CD4-positive, alpha-beta T cell treated with Interferon alpha-2 for 1 hour (primary cell): ENCODE data around the gene PWP2.

ENCODE experiments used
- DNase-seq, 2 donors: peaks; one replicate each; pipeline ENCODE4 v3.0.0-alpha.2; 2020 to 2022

Gene PWP2

DNA sequence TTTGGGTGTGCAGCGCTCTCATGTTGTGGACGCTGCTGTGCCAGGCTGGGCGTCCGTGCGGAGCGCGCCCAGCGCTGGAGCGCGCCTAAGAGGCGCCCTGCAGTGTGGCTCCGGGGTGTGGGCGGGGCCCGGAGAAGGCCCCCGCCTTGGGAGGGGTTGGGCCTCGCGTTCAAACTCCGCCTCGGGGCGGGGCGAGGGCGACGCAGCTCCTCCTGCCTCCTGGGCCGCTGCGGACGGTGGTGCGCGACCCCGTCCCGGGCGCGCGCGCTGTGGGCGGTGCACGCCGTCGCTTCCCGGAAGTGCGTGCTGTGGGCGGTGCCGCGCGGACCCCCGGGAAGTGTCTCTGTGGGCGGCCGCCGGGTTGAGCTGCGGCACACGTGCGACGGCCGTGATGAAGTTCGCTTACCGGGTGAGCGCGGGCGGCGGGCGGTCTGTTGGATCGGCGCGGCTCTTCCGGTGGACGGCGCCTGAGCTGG is at the start of gene PWP2:
Gene PWP2 (plus strand): TSS at position 374 of the 476 bp plus-strand sequence. CDS start 18 bp downstream, at position 392.
- peak; percentile 54 to 74 for DNase-seq

DNA sequence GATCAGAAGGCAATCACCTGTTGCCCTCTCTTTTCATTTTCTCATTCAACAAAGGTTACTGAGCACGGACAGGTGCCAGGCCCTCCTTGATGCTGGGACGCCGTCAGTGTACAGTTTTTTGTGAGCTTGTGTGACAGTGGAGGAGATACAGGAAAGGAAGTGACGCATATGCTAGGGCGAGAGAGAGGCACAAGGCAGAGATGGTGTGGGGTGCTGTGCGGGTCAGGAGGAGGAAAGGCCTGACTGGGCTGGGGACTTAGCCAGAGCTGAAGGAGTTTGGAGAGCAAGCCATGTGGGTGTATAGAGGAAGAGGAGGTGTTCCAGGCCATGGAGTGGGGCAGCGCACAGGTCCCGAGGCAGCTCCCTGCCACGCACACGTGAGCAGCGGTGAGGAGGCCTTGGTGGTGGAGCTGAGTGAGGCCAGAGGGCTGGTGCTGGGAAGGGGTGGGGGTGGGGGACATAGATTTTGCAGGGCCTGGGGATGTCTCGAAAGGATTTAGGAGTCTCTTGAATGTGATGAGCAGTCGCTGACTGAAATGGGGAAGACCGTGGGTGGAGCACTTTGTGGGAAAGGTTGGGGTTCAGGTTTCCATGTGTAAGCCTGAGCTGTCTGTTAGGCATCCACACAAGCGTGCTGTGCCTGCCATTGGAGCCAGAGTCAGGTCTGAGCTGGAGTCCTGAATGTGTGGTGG is 49.1 kb upstream of the PWP2 start:
- peak in 1 of 2 donors; percentile 54 for DNase-seq

DNA sequence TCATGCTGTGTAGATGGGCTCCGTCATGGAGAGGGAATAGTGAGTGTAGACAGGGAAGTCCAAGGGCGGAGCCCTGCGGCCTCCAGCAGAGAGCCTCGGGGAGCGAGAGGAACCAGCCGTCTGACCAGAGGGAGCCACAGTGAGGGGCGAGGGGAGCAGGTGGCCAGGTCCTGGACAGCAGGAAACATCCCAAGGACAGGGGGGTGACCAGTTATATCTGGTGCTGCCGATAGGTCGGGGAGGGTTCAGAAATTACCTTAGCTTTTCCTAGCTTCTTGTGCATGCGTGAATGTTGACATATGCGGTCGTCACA is 48.6 kb upstream of the PWP2 start:
- DNase-seq, result no peak

DNA sequence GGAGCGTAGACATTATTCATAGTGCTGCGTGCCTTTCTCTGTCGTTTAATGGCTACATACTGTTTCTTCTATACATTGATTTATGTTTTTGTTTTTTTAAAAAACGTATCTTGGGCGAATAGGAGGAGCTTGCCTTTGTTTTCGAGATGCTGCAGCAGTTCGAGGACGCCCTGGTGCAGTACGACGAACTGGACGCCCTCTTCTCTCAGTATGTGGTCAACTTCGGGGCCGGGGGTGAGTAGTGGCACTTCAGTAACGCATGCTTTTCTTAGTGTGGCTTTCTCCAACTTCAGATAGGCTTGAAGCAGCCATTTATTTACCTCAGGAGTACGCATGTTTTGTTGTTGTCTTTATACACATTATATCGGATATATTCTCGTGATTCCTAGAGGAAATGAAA is 48.2 kb upstream of the PWP2 start:
- DNase-seq, result no peak

DNA sequence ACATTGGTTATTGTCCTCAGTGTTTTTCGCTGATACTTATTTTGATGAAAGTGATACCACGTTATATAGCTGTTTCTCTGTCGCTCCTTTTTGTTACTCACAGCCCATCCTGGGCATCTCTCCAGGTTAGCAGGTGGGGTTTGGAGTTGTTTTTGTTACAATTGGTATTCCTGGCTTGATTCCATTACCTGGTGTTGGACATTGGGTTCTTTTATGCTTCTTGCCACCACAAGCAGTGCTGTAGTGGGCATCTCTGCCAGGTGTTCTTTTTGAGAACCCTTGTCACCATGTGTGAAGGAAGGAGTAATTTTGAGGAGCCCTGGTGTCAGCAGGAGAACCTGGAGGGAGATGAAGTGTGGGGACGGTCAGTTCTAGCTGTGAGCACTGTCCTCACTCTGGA is 47.5 kb upstream of the PWP2 start:
- DNase-seq, result no peak

DNA sequence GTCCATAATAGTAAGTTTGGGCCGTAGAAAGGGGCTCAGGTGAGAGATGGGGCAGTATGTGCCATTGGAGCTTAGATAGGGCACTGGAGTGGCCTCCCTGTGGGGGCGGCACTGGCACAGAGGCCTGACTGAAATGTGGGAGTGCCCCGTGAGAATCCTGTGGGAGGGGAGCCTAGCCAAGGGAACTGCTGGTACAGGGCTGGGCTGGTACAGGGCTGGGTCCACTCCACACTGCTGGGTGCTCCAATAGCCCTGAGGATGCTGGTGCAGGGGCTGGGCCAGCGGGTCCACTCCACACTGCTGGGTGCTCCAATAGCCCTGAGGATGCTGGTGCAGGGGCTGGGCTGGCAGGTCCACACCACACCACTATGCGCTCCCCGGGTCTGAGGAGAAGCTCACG is 44.8 kb upstream of the PWP2 start:
- no peak for DNase-seq

DNA sequence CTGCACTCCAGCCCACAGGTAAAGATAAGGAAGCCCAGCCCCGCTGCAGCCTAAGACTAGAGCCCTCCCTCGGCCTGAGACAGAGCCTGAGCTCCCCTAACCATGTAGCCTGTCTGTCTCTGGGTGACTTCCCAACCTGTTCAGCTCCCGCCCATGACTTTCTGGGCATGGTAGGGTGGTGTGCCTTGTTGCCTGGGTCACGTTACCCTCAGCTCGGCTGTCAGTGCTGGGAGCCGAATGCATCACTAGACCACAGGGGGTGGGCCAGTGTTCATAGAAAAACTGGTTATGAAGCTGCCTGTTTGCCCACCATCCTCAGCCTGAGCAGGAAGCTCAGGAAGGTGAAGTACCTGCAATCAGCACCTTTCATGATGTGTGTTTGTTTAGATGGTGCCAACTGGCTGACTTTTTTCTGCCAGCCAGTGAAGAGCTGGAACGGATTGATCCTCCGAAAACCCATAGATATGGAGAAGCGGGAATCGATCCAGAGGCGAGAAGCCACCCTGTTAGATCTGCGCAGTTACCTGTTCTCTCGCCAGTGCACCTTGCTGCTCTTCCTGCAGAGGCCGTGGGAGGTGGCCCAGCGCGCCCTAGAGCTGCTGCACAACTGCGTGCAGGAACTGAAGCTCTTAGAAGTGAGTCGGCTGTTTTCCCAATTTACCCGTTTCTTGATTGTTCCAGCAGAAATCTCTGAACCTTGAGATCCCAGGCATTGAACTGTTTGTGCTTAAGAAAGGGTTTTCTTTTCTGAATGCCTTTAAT is 43.9 kb upstream of the PWP2 start:
- no peak for DNase-seq

DNA sequence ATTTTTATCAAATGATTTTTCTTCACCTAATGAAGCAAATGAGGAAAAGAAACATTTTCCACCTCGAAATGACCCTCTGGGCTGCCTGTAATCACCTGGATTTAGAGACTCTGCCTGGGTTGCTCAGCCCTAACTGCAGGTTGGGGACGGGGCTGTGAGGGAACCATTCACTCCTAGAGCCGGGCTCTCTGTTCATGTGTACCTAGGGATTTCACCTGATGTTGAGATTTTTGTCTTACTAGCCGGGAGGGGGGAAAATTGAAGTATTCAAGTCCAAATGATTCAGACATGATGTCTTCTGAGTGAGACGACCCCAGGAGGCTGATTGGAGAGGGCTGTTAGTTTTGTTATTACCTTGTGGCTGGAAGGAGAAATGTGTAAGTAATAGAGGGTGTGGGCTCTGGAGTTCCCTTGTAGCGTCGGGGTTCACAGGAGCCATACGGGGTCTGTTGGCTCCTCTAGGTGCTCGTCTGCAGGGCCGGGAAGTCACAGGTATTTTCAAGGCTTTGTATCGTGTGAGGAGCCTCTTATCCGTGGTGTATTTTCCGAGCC is 42.3 kb upstream of the PWP2 start:
- DNase-seq, result no peak

DNA sequence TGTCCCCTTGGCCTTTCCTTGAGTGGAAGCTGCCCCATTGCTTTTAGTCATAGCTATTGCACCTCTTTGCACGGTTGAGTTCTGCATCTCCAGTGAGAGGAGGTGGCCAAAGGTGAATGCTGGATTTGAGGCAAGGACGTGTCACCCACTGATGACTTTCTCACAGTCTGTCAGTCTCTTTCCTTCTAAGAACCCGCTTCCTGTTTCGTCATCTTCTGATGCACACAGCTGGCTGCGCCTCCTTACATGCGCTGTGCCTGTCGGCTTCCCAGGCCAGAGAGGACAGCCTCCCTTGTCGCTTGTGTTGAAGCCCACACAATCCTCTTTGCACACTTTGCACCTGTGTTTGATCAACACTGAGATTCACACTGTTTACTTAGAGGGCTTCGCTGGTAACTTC is 41.8 kb upstream of the PWP2 start:
- DNase-seq, result peak; percentile 85 to 86

DNA sequence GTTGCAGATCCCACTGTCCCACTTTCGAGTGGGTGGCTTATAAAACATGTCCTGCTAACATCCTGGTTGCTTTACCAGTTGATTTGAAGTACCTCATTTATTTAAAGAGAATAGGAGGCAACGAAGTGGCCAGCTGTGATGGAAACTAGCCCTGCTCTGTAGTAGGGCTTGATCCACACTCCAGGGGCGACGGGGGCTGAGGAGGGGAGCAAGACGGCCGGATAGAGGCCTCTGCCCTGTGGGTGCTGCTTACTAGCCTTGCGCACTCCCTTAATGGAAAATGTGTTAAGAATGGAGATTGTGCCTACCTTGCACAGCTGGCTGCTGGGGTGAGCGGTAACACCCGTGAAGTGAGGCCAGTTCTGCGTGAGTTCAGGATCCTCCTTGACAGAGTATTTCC is 41.1 kb upstream of the PWP2 start:
- DNase-seq, result no peak

DNA sequence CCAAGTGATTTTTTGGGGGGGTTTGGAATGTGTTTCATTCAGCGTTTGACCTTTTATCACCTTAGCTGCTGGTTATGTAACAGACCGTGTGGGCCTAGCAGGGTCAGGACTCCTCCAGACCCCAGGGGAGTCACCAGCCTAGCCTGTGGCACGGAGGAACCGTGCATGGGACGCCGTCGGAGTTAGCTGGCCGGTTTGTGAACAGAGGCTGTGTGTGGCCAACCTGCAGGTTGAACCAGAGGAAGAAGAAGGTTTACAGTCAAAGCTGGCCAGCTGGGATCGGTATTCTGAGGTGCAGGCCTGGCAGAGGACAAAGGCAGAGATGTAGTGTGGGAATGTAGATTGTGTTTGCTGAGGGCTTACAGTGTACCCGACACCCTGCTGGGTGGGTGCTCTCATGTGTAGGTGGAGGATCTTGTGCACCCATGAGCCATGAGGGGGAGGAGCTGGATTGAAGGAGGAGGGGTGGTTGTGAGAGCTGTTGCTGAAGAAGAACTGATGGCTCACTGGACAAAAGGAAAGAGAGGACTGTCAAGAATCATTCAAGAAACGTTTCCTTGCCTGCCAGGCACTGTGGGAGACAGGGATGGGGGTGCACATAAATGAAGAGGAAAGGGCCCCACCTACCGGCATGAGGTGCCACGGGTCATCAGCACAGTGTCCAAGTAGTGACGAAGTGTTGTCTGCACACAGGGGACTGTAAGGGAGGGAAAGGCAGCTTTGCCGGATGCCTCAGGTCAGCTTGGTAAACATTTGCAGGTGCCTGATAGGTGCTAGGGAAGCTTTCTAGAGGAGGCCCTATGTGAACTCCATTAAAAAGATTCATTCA is 40.0 kb upstream of the PWP2 start:
- no peak for DNase-seq

DNA sequence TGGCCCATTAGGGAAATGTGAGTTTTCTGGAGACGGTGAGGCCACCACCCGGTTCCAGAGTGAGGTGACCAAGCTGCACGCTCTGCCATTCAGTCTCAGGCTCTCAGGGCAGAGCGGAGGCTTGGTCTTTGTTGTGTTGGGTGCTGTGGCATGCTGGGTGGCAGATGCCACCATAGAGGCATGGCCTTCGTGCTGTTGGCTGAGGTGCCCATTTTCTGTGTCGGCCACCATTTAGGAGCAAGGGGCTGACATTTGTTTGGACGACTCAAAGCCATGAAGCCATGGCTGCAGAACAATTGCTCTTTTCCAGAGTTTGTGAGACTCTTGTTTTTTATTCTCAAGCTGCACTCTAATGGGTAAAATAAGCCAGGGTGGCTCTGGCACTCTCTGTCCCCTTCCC is 36.8 kb upstream of the PWP2 start:
- DNase-seq, result no peak

DNA sequence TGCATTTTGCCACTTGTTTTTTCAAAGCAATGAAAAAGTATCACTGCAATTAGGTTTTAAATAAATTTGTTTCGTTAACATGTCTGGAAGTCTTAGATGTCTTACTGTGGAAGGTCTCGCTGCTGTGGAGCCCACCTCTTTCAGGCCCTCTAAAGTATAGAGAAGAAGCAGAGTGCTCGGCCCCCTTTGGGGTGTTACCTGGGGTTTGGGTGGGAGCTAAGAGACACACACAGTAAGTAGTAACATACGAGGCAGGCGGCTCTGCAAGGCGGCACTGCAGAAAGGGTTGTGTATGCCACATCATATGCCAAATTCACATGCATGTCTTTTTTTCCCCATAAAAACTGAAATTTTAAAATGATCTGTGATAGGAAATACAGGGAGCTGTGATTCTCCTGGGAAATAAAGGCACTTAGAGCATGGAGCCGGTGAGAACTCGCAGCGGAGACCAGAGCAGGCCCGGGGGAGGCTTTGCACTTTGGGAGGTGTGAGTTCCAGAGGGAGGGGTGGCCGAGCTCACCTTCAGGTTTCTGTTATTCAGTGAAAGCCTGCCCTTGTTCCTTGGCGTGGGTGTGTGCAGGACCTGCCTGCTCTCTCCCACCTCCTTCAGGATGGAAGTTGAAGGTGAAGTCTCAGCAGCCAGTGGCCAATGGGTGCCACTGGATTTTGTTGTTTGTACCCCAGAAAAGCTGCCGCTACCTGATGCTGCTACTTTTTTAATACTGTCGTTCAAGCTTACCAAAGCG is 35.7 kb upstream of the PWP2 start:
- no peak for DNase-seq

DNA sequence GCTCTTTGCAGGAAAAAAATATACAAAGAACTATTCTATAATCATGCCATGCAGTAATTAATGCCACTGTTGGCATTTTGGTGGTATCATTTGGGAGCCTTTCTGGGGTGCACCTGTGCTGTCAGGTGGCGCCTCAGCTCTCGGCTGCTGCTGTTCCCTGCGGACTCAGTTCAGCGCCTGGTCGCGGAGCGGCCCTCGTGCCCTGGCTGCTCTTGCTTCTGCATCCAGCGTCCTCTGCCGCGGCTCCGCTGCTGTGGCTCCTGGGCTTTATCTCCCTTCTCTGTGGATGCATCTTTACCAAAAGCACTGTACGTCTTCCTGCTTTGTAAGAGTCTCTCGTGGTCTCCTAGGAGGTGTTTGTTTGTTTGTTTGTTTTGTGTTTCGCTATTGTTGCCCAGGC is 35.1 kb upstream of the PWP2 start:
- no peak for DNase-seq

DNA sequence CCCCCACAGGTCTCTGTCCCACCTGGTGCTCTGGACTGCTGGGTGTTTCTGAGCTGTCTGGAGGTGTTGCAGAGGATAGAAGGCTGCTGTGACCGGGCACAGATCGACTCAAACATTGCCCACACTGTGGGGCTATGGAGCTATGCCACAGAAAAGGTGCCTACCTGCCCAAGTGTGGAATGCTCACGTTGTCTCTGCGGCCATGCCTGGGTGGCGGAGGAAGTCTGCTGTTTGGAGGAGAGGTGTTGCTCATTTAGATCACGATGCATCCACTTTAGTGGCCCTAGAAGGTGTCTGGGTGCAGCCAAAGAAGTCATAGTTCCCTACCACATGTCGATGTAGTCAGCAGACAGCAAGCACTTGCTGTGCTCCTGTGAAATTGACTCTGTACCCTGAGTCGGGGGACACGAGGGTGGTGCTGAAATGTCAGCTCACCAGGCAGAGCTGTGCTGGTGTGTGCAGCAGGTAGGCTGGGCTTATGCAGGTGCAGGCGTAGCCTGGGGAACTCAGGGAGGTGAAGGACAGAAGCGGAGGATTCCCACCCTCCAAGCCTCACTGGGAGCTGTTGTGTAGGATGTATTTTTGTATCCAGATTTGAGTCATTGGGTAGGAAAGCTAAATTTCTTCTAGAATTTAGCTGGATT is 32.8 kb upstream of the PWP2 start:
- peak in 1 of 2 donors; percentile 42 for DNase-seq

DNA sequence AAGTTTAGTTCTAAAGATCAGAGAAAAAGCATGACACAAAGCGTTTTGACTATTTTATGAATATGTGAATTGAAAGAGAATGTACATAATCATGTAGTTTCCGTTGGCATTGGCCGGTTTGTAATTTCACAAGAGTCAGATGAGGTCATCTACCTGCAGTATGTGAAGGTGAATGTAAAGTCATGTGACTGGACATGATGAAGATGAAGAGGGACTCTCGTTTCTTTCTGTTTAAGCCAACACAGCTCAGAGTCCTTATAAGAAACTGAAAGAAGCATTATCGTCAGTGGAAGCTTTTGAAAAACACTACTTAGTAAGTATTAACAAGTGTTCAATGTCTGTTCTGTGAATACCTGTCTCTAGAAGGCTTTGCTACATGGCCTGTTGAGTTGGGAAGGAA is 30.9 kb upstream of the PWP2 start:
- DNase-seq, result no peak

DNA sequence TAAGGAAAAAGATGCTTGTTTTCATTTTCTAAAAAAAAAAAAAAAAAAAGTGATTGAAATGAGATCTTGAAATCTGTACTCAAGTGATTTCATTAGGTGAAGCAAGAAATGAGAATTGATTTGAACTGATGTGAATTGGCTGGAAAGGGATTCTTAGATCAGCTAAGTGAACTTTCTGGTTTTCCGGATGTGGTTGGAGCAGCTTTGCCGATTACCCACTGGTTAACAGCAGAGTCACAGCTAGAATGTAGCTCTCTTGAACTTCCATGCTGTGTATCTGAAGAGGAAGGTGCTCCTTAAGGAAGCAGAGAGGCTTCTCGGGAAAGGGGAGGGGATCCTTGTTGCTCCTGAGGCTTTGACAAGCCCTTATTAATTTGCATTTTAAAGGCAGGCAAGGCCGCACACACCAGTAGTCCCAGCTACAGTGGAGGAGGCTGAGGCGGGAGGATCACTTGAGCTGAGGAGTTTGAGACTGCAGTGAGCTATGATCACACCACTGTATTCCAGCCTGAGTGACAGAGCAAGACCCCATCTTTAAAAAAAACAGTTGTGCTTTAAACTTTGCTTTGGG is 28.7 kb upstream of the PWP2 start:
- DNase-seq, result peak in 1 of 2 donors; percentile 39

DNA sequence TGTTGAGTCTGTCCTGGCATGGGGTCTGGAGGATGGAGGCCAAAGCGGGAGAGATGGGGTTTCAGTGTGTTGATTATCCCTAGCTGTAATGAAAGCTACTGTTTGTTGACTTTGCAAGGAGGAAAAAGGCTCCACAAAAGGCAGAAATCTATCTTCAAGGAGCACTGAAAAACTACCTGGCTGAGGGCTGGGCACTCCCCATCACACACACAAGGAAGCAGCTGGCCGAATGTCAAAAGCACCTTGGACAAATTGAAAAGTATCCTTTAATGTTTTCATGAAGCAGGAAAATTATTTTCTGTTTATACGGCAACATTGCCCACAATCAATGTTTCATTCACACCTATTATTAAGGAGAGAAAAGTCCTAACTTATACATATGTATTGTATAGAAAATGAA is 27.8 kb upstream of the PWP2 start:
- DNase-seq, result no peak

DNA sequence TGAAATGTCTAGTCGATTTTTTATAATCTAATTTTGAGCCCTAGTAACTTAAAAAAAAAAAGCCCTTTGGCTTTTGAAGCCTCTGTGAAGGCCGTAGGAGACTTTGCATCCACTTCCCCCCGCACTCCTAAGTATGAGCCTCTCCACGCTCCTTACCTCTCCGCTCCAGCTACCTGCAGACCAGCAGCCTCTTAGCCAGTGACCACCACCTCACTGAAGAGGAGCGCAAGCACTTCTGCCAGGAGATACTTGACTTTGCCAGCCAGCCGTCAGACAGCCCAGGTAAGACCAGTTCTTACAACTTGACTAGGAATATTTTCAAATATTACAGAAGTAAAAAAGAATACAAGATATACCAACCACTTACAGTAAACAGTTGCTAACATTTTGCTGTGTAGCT is 27.4 kb upstream of the PWP2 start:
- DNase-seq, result no peak

DNA sequence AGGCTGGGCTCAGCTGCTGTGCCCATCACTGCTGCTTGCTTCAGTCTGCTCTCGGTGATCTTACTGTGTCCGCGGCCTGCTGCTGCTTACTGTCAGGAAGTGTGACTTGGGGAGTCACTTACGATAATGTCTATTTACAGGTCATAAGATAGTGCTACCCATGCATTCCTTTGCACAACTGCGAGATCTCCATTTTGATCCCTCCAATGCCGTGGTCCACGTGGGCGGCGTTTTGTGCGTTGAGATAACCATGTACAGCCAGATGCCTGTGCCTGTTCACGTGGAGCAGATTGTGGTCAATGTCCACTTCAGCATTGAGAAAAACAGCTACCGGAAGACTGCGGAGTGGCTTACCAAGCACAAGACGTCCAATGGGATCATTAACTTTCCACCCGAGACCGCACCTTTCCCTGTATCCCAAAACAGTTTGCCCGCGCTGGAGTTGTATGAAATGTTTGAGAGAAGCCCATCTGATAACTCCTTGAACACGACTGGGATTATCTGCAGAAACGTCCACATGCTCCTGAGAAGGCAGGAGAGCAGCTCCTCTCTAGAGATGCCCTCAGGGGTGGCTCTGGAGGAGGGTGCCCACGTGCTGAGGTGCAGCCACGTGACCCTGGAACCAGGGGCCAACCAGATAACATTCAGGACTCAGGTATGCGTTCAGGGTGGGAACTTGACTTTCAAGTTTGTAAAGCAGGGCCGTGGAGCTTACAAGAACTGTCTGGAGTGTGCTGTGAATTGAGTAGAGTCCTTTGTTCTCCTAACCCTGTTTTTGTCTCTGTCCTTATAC is 24.4 kb upstream of the PWP2 start:
- peak in 1 of 2 donors; percentile 34 for DNase-seq
